Skin of body (tissue), 2 donors: ENCODE measurements around the gene MAP1S. TPM values are rescaled to one million over a fixed set of nuclear protein-coding genes. Genes with fewer than 3 reads are reported as not detected.

Experiments
- DNase-seq: peaks from one replicate; lab custom pipeline; 2025; lab: John Stamatoyannopoulos, UW
- total RNA-seq: library from RNA; depleted of rRNA; stranded (reverse); fragments of >200 nt; gene quantifications from one replicate; pipeline ENCODE4 v1.2.3, GENCODE V29; 2014

Gene MAP1S
- total RNA-seq, 1 donor from 2014 or later: 17.6 TPM

DNA sequence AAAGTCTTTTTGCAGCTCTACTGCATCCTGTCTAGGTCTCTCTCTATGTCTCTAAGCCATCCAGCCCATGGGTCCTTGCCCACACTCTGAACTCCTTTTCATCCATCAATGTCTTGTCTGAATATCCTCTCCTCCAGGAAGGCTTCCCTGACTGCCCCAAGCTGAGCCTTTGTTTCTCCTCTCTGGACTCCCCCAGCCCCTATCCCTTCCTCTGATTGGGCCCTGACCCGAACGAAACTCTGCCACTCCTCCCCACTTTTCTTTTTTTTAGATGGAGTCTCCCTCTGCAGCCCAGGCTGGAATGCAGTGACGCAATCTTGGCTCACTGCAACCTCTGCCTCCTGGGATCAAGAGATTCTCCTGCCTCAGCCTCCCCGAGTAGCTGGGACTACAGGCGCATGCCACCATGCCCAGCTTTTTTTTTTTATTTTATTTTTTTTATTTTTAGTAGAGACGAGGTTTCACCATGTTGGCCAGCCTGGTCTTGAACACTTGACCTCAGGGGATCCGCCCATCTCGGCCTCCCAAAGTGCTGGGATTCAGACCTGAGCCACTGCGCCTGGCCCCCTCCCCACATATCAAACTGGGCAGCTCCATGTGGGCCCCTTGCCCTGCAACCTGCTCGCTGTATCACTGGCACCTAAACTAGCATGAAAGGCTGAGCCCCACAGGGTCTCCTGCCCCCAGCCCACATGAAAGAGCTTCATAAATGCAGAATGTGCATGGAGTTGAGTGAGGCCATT lies 30.3 kb upstream of the MAP1S start:
- no peak for DNase-seq

DNA sequence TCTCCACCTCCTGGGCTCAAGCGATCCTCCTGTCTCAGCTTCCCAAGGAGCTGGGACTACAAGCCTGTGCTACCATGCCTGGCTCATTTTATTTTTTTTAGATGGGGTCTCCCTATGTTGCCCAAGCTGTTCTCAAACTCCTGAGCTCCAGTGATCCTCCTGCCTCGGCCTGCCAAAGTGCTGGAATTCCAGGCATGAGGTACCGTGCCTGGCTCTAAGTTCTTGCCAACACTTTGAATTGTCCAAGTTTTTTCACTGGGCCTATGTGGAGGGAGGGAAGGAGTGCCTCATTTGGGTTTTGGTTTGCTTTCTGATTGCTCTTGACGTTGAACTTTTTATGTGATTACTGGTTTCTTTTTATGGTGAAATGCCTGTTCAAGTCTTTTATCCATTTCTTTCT lies 26.7 kb upstream of the MAP1S start:
- no peak for DNase-seq

DNA sequence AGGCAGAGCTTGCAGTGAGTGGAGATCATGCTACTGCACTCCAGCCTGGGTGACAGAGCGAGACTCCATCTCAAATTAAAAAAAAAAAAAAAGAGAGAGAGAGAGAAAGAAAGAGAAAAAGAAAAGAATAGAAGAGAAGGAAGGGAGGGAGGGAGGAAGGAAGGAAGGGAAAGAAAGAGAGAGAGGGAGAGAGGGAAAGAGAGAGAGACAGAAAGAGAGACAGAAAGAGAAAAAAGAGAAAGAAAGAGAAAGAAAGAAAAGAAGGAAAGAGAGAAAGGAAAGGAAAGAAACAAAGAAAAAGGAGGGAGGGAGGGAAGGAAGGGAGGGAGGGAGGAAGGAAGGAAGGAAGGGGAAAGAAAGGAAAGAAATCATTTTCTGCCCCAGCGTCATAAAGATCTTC lies 24.1 kb upstream of the MAP1S start:
- DNase-seq: no peak

DNA sequence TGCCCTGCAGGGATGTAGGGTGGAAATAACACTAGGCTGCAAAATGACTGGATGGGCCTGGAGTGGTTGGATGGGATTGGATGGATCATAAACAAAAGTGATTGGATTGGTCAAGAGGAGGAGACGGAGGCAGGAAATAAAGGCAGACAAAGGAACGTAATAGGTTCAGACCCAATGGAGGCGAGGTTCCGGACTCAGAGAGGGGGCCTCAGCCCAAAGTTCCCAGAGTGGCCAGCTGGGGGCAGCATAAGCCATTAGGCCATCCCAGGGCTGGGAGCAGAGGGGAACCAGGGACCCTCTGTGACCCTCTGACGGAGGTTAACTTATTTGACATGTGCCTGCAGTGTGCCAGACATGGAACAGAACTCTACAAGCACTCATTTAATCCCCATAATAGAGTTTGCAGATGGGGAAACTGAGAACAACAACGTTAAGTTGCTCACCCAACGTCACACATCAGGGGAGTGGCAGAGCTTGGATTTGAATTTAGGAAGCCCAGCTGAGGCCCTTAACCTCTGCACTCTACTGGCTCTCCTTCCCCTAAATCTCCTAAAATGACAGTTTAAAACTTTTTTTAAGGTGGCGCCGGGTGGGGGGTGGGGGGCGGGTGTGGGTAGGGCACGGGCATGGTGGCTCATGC lies 15.3 kb upstream of the MAP1S start:
- no peak for DNase-seq

DNA sequence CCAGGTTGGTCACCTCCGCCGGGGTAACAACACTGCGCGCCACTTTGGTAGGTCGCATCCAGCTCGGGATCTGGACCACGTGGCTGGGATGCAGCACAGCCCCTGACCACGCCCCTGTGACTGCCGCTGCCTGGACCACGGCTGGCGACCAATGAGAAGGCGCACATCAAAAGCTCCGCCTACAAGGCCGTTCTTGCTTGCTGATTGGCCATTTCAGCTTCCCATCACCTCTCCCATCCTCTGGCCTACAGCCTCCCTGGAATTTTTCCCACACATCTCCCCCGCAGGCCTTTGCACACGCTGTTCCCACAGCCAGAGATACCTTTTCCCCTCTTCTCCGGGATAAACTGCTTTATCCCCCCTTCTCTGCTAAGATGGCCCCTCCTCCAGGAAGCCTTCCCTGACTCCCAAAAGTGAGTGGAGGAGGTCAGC lies 12.5 kb upstream of the MAP1S start:
- DNase-seq: no peak

DNA sequence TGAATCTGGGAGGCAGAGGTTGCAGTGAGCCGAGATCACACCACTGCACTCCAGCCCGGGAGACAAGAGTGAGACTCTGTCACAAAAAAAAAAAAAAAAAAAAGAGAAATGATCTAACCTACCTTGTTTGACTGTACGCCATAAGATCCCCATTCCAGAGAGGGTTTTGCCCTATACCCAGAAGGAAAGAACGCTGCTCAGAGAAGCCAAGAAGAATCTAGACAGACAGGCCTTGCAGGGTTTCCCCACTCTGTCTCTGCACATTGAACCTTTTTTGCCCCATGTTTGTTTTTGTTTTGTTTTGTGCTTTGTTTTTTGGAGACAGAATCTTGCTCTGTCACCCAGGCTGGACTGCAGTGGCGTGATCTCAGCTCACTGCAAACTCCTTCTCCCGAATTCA lies 7.4 kb upstream of the MAP1S start:
- no peak for DNase-seq

DNA sequence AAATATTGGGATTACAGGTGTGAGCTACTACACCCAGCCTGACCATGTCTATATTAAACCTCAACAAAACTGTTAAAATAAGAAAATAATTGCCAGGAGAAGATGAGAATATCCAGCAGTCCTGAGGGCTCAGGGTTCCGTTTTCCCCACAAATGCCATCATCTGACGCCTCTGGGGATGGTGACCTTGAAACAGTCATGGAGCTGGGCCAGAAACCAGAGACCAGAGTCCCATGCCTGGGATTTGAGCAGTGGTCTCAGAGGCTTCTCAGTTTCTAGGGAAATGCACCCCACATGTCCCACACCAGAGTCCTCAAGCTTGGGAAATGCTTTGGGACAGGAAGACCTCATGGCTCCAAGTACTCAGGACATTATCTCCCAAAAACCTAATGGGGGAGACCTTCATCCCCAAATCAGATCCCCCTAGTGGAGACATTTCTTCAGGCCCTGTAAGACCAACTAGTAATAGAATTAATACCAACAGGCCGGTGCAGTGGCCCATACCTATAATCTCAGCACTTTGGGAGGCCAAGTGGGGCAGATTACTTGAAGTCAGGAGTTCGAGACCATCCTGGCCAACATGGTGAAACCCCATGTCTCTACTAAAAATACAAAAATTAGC lies 2.9 kb upstream of the MAP1S start:
- DNase-seq: no peak

DNA sequence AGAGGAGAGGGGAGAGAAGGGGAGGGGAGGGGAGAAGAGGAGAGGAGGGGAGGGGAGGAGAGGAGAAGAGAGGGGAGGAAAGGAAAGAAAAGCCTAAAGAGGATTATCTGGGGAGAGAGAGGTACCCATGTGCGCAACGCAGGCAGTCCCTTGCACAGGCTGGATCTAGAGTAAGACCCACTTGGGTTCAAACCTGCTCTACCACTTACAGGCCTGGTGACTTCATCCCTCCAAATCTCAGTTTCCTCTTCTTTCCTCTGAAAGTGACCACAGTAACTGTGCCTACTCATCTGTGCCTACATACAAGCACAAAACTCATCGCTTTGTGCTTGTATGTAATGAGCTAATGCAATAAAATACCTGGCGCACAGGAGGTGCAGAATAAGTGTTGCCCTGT lies 732 bp upstream of the MAP1S start:
- DNase-seq: no peak

DNA sequence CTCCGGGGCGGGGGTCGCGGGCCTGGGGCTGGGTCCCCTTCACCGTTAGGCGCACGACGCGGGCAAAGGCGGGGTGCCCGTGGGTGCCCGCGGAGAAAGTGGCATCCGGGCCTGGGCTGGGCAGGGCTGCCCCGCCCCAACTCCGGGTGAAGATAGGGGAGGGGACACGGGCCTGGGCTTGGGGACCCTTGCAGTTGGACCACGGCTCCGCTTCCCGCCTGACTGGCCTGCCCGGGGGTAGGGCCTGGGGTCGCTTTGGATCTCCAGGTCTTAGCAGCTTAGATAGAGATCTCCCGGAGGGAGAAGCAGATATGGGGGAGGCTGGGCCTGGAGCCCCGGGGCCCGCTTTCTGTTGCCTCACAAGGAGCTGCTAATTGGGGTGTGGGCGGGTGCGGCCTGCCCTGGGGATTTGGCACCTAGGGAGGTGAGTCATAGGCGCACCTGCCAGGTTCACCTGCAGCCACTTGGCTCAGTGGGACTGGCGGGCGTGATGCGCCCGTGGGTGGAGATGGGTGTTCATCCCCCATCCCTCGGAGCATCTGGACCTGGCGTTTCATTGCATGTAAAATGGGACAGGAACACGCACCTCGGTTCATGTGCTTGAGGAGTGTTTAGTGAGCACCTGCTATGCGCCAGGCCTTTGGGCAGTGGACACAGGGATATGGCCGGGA lies 585 bp downstream of the MAP1S start:
- no peak for DNase-seq

DNA sequence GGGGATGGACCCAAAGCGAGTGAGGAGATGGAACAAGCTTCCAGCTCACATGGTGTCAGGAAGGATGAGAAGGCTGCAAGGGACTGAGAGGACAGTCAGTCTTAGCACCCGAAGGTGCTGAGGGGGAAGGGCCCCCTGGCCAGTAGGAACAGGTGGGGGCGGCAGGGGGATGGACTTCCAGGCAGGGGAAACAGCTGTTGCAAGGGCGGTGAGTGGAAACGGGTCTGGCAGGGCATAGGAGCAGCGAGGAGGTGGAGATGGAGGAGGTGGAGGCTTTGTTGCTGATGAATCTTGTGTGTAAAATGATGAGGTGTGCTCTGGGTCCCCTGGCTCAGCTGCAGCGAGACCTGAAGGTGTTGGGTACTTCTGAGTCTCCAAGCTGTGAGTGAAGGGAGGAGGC lies 1.2 kb downstream of the MAP1S start:
- DNase-seq: no peak

DNA sequence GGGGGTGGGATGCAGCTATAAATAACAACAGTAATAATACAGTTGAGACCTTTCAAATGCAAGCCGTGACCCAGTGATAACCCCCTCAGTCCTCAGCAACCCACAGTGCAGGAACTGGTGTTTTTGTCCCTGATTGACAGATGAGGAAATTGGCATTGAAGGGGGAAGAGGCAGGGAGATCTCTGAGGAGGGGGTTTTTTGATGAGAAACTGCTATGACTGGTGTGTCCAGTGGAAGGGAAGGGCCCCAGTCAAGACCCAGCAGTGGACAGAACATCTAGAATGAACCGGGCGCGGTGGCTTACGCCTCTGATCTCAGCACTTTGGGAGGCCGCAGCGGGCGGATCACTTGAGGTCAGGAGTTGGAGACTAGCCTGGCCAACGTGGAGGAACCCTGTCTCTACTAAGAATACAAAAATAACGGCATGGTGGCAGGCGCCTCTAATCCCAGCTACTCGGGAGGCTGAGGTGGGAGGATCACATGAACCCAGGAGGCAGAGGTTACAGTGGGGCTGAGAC lies 1.9 kb downstream of the MAP1S start:
- no peak for DNase-seq

DNA sequence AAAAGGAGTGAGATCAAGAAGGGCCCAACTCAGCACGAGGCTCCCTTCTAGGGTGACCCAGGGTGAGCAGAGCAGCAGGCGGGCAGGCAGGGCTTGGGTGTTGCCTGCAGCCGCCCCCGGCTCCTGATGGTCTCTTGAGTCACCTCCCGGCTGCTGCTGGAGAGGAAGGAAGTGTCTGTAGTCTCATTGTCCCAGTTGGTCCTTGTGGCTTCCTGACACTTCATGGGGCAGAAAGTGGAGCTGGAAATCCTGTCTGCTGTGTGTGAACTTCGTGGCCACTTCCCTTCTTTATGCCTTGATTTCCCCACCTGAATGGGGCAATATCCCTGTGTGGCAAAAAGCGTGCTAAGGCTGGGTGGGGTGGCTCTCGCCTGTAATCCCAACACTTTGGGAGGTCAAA lies 2.5 kb downstream of the MAP1S start:
- no peak for DNase-seq

DNA sequence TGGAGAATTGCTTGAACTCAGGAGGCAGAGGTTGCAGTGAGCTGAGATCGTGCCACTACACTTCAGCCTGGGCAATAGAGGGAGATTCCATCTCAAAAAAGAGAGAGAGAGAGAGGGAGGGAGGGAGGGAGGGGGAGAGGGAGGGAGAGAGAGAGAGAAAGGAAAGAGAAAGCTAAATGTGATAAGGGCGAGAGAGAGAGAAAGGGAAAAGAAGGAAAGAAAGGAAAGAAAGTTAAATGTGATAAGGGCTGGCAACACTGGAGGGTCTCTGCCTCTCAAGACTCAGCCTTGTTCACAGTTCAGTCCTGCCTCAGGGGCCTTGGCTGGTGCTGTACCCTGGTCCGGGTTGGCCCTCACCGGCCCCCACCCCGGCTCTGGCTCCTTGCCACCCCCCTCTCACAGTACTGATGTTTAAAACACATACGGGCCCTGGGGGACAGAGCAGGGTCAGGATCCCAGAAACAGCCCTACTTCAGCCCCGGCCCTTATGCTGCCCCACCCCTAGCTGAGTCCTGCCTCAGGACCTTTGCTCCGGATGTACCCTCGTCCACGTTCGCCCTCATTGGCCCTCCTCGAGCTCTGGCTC lies 3.5 kb downstream of the MAP1S start:
- no peak for DNase-seq

DNA sequence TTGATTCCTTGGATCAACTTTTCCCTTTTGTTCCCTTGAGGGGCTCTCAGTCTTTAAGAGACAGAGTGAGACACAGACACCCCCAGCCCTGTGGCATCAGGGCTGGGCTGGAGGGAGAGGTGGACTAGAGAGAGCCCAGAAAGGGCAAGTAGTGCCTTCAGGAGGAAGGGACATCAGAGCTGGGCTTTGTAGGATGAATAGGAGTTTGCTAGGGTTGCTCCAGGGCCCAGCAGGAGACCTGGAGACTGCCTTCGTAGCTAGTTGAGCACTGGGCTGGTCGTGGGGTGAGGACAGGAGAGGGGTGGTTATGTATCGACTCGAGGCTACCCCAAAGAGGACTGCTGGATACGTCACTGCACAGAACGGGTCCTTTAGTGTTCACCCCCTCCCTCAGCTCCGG lies 5.4 kb downstream of the MAP1S start:
- DNase-seq: no peak

DNA sequence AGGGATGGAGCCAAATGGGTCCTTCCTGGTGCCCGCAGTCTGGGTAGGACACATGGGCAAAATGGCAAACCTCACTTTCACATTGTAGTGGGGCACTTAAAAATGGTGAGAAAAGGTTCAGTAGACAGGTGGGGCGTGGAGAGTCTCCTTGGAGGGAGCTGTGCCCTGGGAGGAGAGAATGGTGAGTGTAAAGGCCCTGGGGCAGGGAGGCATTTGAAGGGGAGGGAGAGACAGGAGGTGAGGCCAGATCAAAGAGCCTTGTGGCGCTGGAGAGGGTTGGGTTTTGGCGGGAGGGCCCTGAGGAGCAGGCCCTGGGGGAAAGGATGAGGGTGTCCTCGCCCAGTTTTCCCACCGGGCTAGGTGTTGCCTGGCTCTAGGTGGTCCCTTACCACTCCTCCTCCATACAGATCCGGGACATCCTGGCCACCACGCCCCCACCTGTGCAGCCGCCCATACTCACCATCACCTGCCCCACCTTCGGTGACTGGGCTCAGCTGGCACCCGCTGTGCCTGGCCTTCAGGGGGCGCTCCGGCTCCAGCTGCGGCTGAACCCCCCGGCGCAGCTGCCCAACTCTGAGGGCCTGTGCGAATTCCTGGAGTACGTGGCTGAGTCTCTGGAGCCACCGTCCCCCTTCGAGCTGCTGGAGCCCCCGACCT lies 6.3 kb downstream of the MAP1S start:
- DNase-seq: no peak

DNA sequence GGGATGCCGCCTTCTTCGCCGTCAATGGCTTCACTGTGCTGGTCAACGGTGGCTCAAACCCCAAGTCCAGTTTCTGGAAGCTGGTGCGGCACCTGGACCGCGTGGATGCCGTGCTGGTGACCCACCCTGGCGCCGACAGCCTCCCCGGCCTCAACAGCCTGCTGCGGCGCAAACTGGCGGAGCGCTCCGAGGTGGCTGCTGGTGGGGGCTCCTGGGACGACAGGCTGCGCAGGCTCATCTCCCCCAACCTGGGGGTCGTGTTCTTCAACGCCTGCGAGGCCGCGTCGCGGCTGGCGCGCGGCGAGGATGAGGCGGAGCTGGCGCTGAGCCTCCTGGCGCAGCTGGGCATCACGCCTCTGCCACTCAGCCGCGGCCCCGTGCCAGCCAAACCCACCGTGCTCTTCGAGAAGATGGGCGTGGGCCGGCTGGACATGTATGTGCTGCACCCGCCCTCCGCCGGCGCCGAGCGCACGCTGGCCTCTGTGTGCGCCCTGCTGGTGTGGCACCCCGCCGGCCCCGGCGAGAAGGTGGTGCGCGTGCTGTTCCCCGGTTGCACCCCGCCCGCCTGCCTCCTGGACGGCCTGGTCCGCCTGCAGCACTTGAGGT lies 7.0 kb downstream of the MAP1S start:
- no peak for DNase-seq

DNA sequence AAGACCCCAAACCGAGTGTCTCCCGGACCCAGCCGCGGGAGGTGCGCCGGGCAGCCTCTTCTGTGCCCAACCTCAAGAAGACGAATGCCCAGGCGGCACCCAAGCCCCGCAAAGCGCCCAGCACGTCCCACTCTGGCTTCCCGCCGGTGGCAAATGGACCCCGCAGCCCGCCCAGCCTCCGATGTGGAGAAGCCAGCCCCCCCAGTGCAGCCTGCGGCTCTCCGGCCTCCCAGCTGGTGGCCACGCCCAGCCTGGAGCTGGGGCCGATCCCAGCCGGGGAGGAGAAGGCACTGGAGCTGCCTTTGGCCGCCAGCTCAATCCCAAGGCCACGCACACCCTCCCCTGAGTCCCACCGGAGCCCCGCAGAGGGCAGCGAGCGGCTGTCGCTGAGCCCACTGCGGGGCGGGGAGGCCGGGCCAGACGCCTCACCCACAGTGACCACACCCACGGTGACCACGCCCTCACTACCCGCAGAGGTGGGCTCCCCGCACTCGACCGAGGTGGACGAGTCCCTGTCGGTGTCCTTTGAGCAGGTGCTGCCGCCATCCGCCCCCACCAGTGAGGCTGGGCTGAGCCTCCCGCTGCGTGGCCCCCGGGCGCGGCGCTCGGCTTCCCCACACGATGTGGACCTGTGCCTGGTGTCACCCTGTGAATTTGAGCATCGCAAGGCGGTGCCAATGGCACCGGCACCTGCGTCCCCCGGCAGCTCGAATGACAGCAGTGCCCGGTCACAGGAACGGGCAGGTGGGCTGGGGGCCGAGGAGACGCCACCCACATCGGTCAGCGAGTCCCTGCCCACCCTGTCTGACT lies 7.9 kb downstream of the MAP1S start:
- no peak for DNase-seq

DNA sequence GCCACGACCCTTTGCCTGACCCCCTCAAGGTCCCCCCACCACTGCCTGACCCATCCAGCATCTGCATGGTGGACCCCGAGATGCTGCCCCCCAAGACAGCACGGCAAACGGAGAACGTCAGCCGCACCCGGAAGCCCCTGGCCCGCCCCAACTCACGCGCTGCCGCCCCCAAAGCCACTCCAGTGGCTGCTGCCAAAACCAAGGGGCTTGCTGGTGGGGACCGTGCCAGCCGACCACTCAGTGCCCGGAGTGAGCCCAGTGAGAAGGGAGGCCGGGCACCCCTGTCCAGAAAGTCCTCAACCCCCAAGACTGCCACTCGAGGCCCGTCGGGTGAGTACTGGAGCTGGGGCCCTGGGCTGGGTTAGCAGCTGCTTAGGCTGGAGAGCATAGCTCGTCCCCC lies 8.6 kb downstream of the MAP1S start:
- DNase-seq: no peak

DNA sequence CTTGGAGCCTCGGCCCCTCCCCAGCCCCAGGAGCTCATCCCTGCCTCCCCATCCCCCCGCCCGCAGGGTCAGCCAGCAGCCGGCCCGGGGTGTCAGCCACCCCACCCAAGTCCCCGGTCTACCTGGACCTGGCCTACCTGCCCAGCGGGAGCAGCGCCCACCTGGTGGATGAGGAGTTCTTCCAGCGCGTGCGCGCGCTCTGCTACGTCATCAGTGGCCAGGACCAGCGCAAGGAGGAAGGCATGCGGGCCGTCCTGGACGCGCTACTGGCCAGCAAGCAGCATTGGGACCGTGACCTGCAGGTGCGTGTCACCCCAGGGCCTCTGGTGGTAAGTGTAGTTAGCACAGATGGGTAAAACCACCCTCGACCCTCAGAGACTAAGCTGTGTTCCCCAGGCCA lies 13.8 kb downstream of the MAP1S start:
- no peak for DNase-seq

DNA sequence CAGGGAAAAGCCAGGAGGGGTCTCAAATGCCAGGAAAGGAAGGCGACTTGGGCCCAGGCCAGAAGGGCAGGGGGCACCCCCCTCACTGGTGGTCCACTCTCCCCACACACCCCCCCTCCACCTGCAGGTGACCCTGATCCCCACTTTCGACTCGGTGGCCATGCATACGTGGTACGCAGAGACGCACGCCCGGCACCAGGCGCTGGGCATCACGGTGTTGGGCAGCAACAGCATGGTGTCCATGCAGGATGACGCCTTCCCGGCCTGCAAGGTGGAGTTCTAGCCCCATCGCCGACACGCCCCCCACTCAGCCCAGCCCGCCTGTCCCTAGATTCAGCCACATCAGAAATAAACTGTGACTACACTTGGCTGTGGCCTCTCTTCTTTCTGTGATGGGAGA lies 14.9 kb downstream of the MAP1S start:
- no peak for DNase-seq
